Activated T-helper 2 cell treated with anti-CD3 and anti-CD28 coated beads, Interferon-gamma antibody, Interleukin-2, Interleukin-4, amounts not matched to agents 10 μg/mL and 5 μg/mL and 100 μg/mL, durations not matched to agents 14 hours and 24 hours and 36 hours (primary cell): Measurements from ENCODE around the gene RGS1. TPM values are rescaled to one million over a fixed set of nuclear protein-coding genes. Genes with fewer than 3 reads are reported as not detected.

Experiments
- DNase-seq: peaks from one replicate; pipeline ENCODE4 v3.0.0; 2021; ENCODE audit warnings: low spot score
- H3K27ac Mint-ChIP-seq: one replicate; pipeline ENCODE4 v1.8.0; 2021; ENCODE audit warnings: mixed read lengths
- H3K27me3 Mint-ChIP-seq: one replicate; pipeline ENCODE4 v1.8.0; 2021; ENCODE audit warnings: low read depth, mixed read lengths
- H3K36me3 Mint-ChIP-seq: one replicate; pipeline ENCODE4 v1.8.0; 2021; ENCODE audit warnings: low read depth, mixed read lengths
- H3K4me1 Mint-ChIP-seq: one replicate; pipeline ENCODE4 v1.8.0; 2021; ENCODE audit warnings: low read depth, mixed read lengths
- H3K4me3 Mint-ChIP-seq: one replicate; pipeline ENCODE4 v1.8.0; 2021; ENCODE audit warnings: low read depth, mild to moderate bottlenecking, moderate library complexity, mixed read lengths
- H3K9me3 Mint-ChIP-seq: one replicate; pipeline ENCODE4 v1.8.0; 2021; ENCODE audit warnings: mixed read lengths
- intact Hi-C: fragments of 100-400 bp; cut with micrococcal nuclease; formaldehyde crosslinking; loops from one replicate; pipeline ENCODE4 v1.15.1; 2023
- total RNA-seq: library from RNA; stranded (reverse); gene quantifications from 2 replicates; pipeline ENCODE4 v1.2.3, GENCODE V29; 2022

RGS1 gene
- total RNA-seq, 1 donor from 2014 or later = 4.2 TPM

GRCh38 chr1:192539297-192540092 lies 36.1 kb upstream of the RGS1 start:
- H3K9me3 Mint-ChIP-seq = peaks cover 6% of the 10 kb centered on the region
- DNase-seq = no peak
- intact Hi-C loops = loop anchor here (2.0 to 10.0 kb wide), 4 partner anchors 35 to 1165 kb away; partner anchors contain the start of genes CDC73, RGS1, RO60 and UCHL5
- H3K27me3 Mint-ChIP-seq = no peaks in the 10 kb centered on the region
- peaks cover 4% of the 10 kb centered on the region for H3K36me3 Mint-ChIP-seq
- no peak overlapping the region for H3K4me3 Mint-ChIP-seq
- peak overlapping the region; percentile 72 for H3K27ac Mint-ChIP-seq
- H3K4me1 Mint-ChIP-seq = peaks cover 52% of the 10 kb centered on the region

GRCh38 chr1:192543445-192543844 lies 32.1 kb upstream of the RGS1 start:
- Mint-ChIP-seq H3K27me3 (no peaks in the 10 kb centered on the region), H3K9me3 (no peaks in the 10 kb centered on the region), H3K4me3 (no peak overlapping the region), H3K4me1 (peaks cover 65% of the 10 kb centered on the region), H3K27ac (no peak overlapping the region), H3K36me3 (no peaks in the 10 kb centered on the region)
- no peak for DNase-seq
- intact Hi-C loops = loop anchor here (10.0 kb wide), 1 partner anchor 581 kb away; the partner anchor contains the start of gene CDC73

GRCh38 chr1:192545896-192546521 lies 29.6 kb upstream of the RGS1 start:
- Mint-ChIP-seq H3K9me3 (no peaks in the 10 kb centered on the region), H3K36me3 (no peaks in the 10 kb centered on the region), H3K27ac (peak overlapping the region; percentile 1), H3K4me1 (peaks cover 64% of the 10 kb centered on the region), H3K4me3 (no peak overlapping the region), H3K27me3 (no peaks in the 10 kb centered on the region)
- intact Hi-C loops = loop anchor here (1.0 to 10.0 kb wide), 8 partner anchors 10 to 579 kb away; partner anchors contain the start of genes CDC73 and RGS1
- DNase-seq = no peak

- intact Hi-C loops = loop anchor here (1.0 to 10.0 kb wide), 4 partner anchors 10 to 578 kb away; partner anchors contain the start of gene CDC73
- Mint-ChIP-seq H3K36me3 (no peaks in the 10 kb centered on the region), H3K4me3 (peak overlapping the region; percentile 57), H3K27me3 (no peaks in the 10 kb centered on the region), H3K27ac (peak overlapping the region; percentile 89), H3K4me1 (peaks cover 60% of the 10 kb centered on the region), H3K9me3 (no peaks in the 10 kb centered on the region)
- DNase-seq = no peak
Observed at GRCh38 chr1:192546596-192547190, 28.9 kb upstream of the RGS1 start.

GRCh38 chr1:192547501-192547900 lies 28.1 kb upstream of the RGS1 start:
- intact Hi-C loops = loop anchor here (2.0 to 10.0 kb wide), 3 partner anchors 61 to 577 kb away; partner anchors contain the start of gene CDC73
- Mint-ChIP-seq H3K27me3 (no peaks in the 10 kb centered on the region), H3K27ac (peak overlapping the region; percentile 22), H3K4me1 (peaks cover 62% of the 10 kb centered on the region), H3K4me3 (no peak overlapping the region), H3K36me3 (no peaks in the 10 kb centered on the region), H3K9me3 (no peaks in the 10 kb centered on the region)
- DNase-seq = no peak

GRCh38 chr1:192549937-192550336 lies 25.6 kb upstream of the RGS1 start:
- Mint-ChIP-seq H3K36me3 (peaks cover 11% of the 10 kb centered on the region), H3K27ac (peak overlapping the region; percentile 43), H3K4me3 (no peak overlapping the region), H3K4me1 (peaks cover 65% of the 10 kb centered on the region), H3K27me3 (no peaks in the 10 kb centered on the region), H3K9me3 (no peaks in the 10 kb centered on the region)
- intact Hi-C loops = loop anchor here (10.0 kb wide), 1 partner anchor 575 kb away; the partner anchor contains the start of gene CDC73
- no peak for DNase-seq

GRCh38 chr1:192550922-192551534 lies 24.5 kb upstream of the RGS1 start:
- Mint-ChIP-seq H3K36me3 (peaks cover 11% of the 10 kb centered on the region), H3K27me3 (no peaks in the 10 kb centered on the region), H3K4me3 (no peak overlapping the region), H3K4me1 (peaks cover 60% of the 10 kb centered on the region), H3K9me3 (no peaks in the 10 kb centered on the region), H3K27ac (peak overlapping the region; percentile 64)
- intact Hi-C loops = loop anchor here (1.0 kb wide), 4 partner anchors 8 to 34 kb away; partner anchors contain the start of gene RGS1
- no peak for DNase-seq

- Mint-ChIP-seq H3K27ac (no peak overlapping the region), H3K9me3 (no peaks in the 10 kb centered on the region), H3K36me3 (peaks cover 11% of the 10 kb centered on the region), H3K27me3 (peaks cover 2% of the 10 kb centered on the region), H3K4me3 (no peak overlapping the region), H3K4me1 (peaks cover 50% of the 10 kb centered on the region)
- intact Hi-C loops = no loop called here
- DNase-seq = no peak
Observed at GRCh38 chr1:192552760-192553191, 22.8 kb upstream of the RGS1 start.

GRCh38 chr1:192553741-192554140 lies 21.8 kb upstream of the RGS1 start:
- Mint-ChIP-seq H3K27me3 (peaks cover 2% of the 10 kb centered on the region), H3K4me1 (peaks cover 59% of the 10 kb centered on the region), H3K36me3 (peaks cover 11% of the 10 kb centered on the region), H3K4me3 (no peak overlapping the region), H3K27ac (no peak overlapping the region), H3K9me3 (no peaks in the 10 kb centered on the region)
- intact Hi-C loops = no loop called here
- DNase-seq = no peak

GRCh38 chr1:192554904-192555303 lies 20.7 kb upstream of the RGS1 start:
- H3K27ac Mint-ChIP-seq = no peak overlapping the region
- H3K27me3 Mint-ChIP-seq = peaks cover 2% of the 10 kb centered on the region
- H3K4me3 Mint-ChIP-seq = no peak overlapping the region
- DNase-seq = no peak
- H3K4me1 Mint-ChIP-seq = peaks cover 58% of the 10 kb centered on the region
- H3K36me3 Mint-ChIP-seq = peaks cover 11% of the 10 kb centered on the region
- H3K9me3 Mint-ChIP-seq = no peaks in the 10 kb centered on the region
- intact Hi-C loops = no loop called here

- intact Hi-C loops = no loop called here
- H3K9me3 Mint-ChIP-seq = no peaks in the 10 kb centered on the region
- no peak overlapping the region for H3K4me3 Mint-ChIP-seq
- H3K27ac Mint-ChIP-seq = no peak overlapping the region
- H3K36me3 Mint-ChIP-seq = peaks cover 11% of the 10 kb centered on the region
- DNase-seq = no peak
- H3K27me3 Mint-ChIP-seq = peaks cover 2% of the 10 kb centered on the region
- H3K4me1 Mint-ChIP-seq = peaks cover 56% of the 10 kb centered on the region
Observed at GRCh38 chr1:192555399-192555798, 20.2 kb upstream of the RGS1 start.

GRCh38 chr1:192557841-192558595 lies 17.6 kb upstream of the RGS1 start:
- Mint-ChIP-seq H3K36me3 (peaks cover 7% of the 10 kb centered on the region), H3K9me3 (no peaks in the 10 kb centered on the region), H3K4me1 (peaks cover 48% of the 10 kb centered on the region), H3K4me3 (no peak overlapping the region), H3K27ac (no peak overlapping the region), H3K27me3 (peaks cover 2% of the 10 kb centered on the region)
- intact Hi-C loops = no loop called here
- no peak for DNase-seq
